ENCODE measurements around the gene SYNRG. TPM values are rescaled to one million over a fixed set of nuclear protein-coding genes. Genes with fewer than 3 reads are reported as not detected.

SYNRG gene
- total and polyA plus RNA-seq, 2 donors (not counting 3 experiments of a cell fraction or from before 2014, with no cell fraction given): 15.3 to 42.2 TPM

- intact Hi-C loops (cut with micrococcal nuclease) (no loop called here), dilution Hi-C loops (cut with MboI; ENCODE audit: extremely low pct_ligation_motif_present, low sequenced_read_pairs) (no loop called here)
- no peak overlapping the region for H2AFZ ChIP-seq (ENCODE audit: low read depth, low read length)
- CTCF ChIA-PET: no interaction called here
- FAIRE-seq (no peak), DNase-seq (ENCODE audit: low read depth, low spot score) (no peak)
- H3K4me3 ChIP-seq (replicated peaks in 1 of 3; ENCODE audit: insufficient read depth in 1 of 3, low read depth in 1 of 3, low read length in 3 of 3): no peak overlapping the region
- no peaks in the 10 kb centered on the region for H3K9me3 ChIP-seq (replicated peaks; ENCODE audit: control insufficient read depth, insufficient read depth, low read length)
- no peak overlapping the region for H3K4me2 ChIP-seq (ENCODE audit: insufficient read depth, low read length)
- peaks cover 22% of the 10 kb centered on the region for H3K4me1 ChIP-seq (ENCODE audit: control insufficient read depth, extremely low read depth, insufficient read depth, low read length)
- TF ChIP-seq JUN (IDR thresholded peaks at IDR 0.05; ENCODE audit: borderline replicate concordance, insufficient read depth, insufficient read length, low read depth) (no peak), MAX (IDR thresholded peaks at IDR 0.05; ENCODE audit: insufficient read depth, insufficient read length) (no peak), CTCF (IDR thresholded peaks at IDR 0.05; ENCODE audit: extremely low read depth in 1 of 2, insufficient read depth in 1 of 2, low read depth in 1 of 2, low read length in 2 of 2) (no peak), FOS (IDR thresholded peaks at IDR 0.05; ENCODE audit: borderline replicate concordance, insufficient read depth, low read length) (no peak), POLR2AphosphoS5 (IDR thresholded peaks at IDR 0.05; ENCODE audit: insufficient read depth, low read depth, low read length) (no peak), EZH2 (IDR thresholded peaks at IDR 0.05; ENCODE audit: borderline replicate concordance, low read depth, low read length, severe bottlenecking) (no peak), POLR2A (IDR thresholded peaks at IDR 0.05; ENCODE audit: low read depth, low read length) (no peak), MYC (IDR thresholded peaks at IDR 0.05; ENCODE audit: low read depth, low read length) (no peak), GATA2 (IDR thresholded peaks at IDR 0.05; ENCODE audit: insufficient read depth, insufficient read length, low read depth, low read length) (no peak)
- POLR2A ChIA-PET: no interaction called here
- no peaks in the 10 kb centered on the region for H3K79me2 ChIP-seq (ENCODE audit: control insufficient read depth, insufficient read depth, low read length)
- no peaks in the 10 kb centered on the region for H3K9me1 ChIP-seq (replicated peaks; ENCODE audit: control insufficient read depth, extremely low read depth, insufficient read depth, low read length)
- no peaks in the 10 kb centered on the region for H4K20me1 ChIP-seq (replicated peaks; ENCODE audit: control insufficient read depth, extremely low read depth, insufficient read depth, low read length)
- H3K27me3 ChIP-seq (ENCODE audit: control insufficient read depth in 2 of 2, insufficient read depth in 2 of 2, low read length in 2 of 2): no peaks in the 10 kb centered on the region
- no peak overlapping the region for H3K27ac ChIP-seq (ENCODE audit: insufficient read depth, low read depth, low read length)
- BruUV-seq (replicated peaks): no TSS peak
- peaks cover 3 to 7% of the 10 kb centered on the region in 2 experiments for H3K36me3 ChIP-seq (ENCODE audit: control insufficient read depth in 2 of 2, extremely low read depth in 1 of 2, insufficient read depth in 2 of 2, low read length in 2 of 2)
- H3K9ac ChIP-seq (replicated peaks; ENCODE audit: extremely low read depth, insufficient read depth, low read length): no peak overlapping the region
These were observed 131.0 kb downstream of the SYNRG start for GRCh38 chr17:37478187-37478586.

Measured in endothelial cell of umbilical vein (primary cell).